Effector memory CD8-positive, alpha-beta T cell (primary cell): ENCODE results near the gene HAGHL.

Source experiments
- ATAC-seq: fragments of 150-1000 bp; cut with Tn5 transposase; replicated peaks from 2 replicates; pipeline ENCODE4 v1.10.0; 2021; ENCODE audit warnings: mild to moderate bottlenecking, moderate library complexity
- DNase-seq, 3 experiments: peaks; one replicate each; pipeline ENCODE4 v3.0.0; 2021
- H3K27ac Mint-ChIP-seq, 2 donors: one replicate each; pipeline ENCODE4 v1.8.0; 2022; ENCODE audit warnings: mild to moderate bottlenecking in 2 of 2, mixed read lengths in 2 of 2, moderate library complexity in 2 of 2
- H3K27me3 Mint-ChIP-seq, 2 donors: one replicate each; pipeline ENCODE4 v1.8.0; 2022; ENCODE audit warnings: mixed read lengths in 2 of 2
- H3K36me3 Mint-ChIP-seq: one replicate; pipeline ENCODE4 v1.8.0; 2022; ENCODE audit warnings: mild to moderate bottlenecking, moderate library complexity, mixed read lengths; ENCODE audit not compliant: insufficient read depth
- H3K4me1 Mint-ChIP-seq, 2 donors: one replicate each; pipeline ENCODE4 v1.8.0; 2022; ENCODE audit warnings: low read depth in 2 of 2, mixed read lengths in 2 of 2
- H3K4me3 Mint-ChIP-seq, 2 donors: one replicate each; pipeline ENCODE4 v1.8.0; 2022; ENCODE audit warnings: mild to moderate bottlenecking in 2 of 2, mixed read lengths in 2 of 2, moderate library complexity in 2 of 2
- H3K9me3 Mint-ChIP-seq, 2 donors: one replicate each; pipeline ENCODE4 v1.8.0; 2022; ENCODE audit warnings: mixed read lengths in 2 of 2

HAGHL gene

GRCh38 chr16:715477-716199, 11.3 kb upstream of the HAGHL start:
- Mint-ChIP-seq H3K36me3 (peaks cover 9% of the 10 kb centered on the region), H3K27me3 (peaks cover 0 to 16% of the 10 kb centered on the region in 2 donors), H3K9me3 (no peaks in the 10 kb centered on the region), H3K27ac (no peak overlapping the region), H3K4me1 (peaks cover 15 to 16% of the 10 kb centered on the region in 2 donors), H3K4me3 (peak overlapping the region; percentile 56 to 65)
- ATAC-seq: peak; percentile 14
- no peak for DNase-seq

GRCh38 chr16:716200-716568, 10.7 kb upstream of the HAGHL start:
- H3K4me3 Mint-ChIP-seq: peak overlapping the region; percentile 56 to 65
- H3K27ac Mint-ChIP-seq: no peak overlapping the region
- no peaks in the 10 kb centered on the region for H3K9me3 Mint-ChIP-seq
- H3K27me3 Mint-ChIP-seq: peaks cover 0 to 11% of the 10 kb centered on the region in 2 donors
- DNase-seq (no peak), ATAC-seq (no peak)
- H3K4me1 Mint-ChIP-seq: peaks cover 15 to 16% of the 10 kb centered on the region in 2 donors
- peaks cover 10% of the 10 kb centered on the region for H3K36me3 Mint-ChIP-seq

GRCh38 chr16:716768-717325, 10.1 kb upstream of the HAGHL start:
- no peak for ATAC-seq
- peaks cover 15 to 17% of the 10 kb centered on the region in 2 donors for H3K4me1 Mint-ChIP-seq
- peaks cover 13% of the 10 kb centered on the region for H3K36me3 Mint-ChIP-seq
- H3K27ac Mint-ChIP-seq: no peak overlapping the region
- H3K27me3 Mint-ChIP-seq: peaks cover 0 to 8% of the 10 kb centered on the region in 2 donors
- H3K4me3 Mint-ChIP-seq: peak overlapping the region; percentile 56 to 65
- H3K9me3 Mint-ChIP-seq: no peaks in the 10 kb centered on the region
- no peak for DNase-seq

GRCh38 chr16:717450-718245, 9.3 kb upstream of the HAGHL start:
- peaks cover 17 to 19% of the 10 kb centered on the region in 2 donors for H3K4me1 Mint-ChIP-seq
- ATAC-seq: no peak
- no peak overlapping the region for H3K27ac Mint-ChIP-seq
- no peak for DNase-seq
- H3K4me3 Mint-ChIP-seq: no peak overlapping the region
- no peaks in the 10 kb centered on the region for H3K9me3 Mint-ChIP-seq
- H3K36me3 Mint-ChIP-seq: peaks cover 17% of the 10 kb centered on the region
- H3K27me3 Mint-ChIP-seq: peaks cover 0 to 8% of the 10 kb centered on the region in 2 donors

GRCh38 chr16:718389-718788, 8.5 kb upstream of the HAGHL start:
- Mint-ChIP-seq H3K4me1 (peaks cover 18 to 19% of the 10 kb centered on the region in 2 donors), H3K4me3 (no peak overlapping the region), H3K27ac (no peak overlapping the region), H3K36me3 (peaks cover 17% of the 10 kb centered on the region), H3K27me3 (peaks cover 0 to 8% of the 10 kb centered on the region in 2 donors), H3K9me3 (no peaks in the 10 kb centered on the region)
- ATAC-seq (no peak), DNase-seq (no peak)

- Mint-ChIP-seq H3K27me3 (peaks cover 0 to 8% of the 10 kb centered on the region in 2 donors), H3K4me3 (peak overlapping the region; percentile 84 to 85), H3K36me3 (peaks cover 15% of the 10 kb centered on the region), H3K27ac (peak overlapping the region in 1 of 2 donors; percentile 68), H3K9me3 (no peaks in the 10 kb centered on the region), H3K4me1 (peaks cover 18 to 19% of the 10 kb centered on the region in 2 donors)
- ATAC-seq: no peak
- DNase-seq: no peak
Measured at GRCh38 chr16:718922-719321, 8.0 kb upstream of the HAGHL start.

- peaks cover 0 to 8% of the 10 kb centered on the region in 2 donors for H3K27me3 Mint-ChIP-seq
- no peak for DNase-seq
- peak overlapping the region; percentile 84 to 85 for H3K4me3 Mint-ChIP-seq
- H3K27ac Mint-ChIP-seq: peak overlapping the region; percentile 69 to 71
- H3K4me1 Mint-ChIP-seq: peaks cover 18 to 19% of the 10 kb centered on the region in 2 donors
- H3K9me3 Mint-ChIP-seq: no peaks in the 10 kb centered on the region
- no peak for ATAC-seq
- peaks cover 18% of the 10 kb centered on the region for H3K36me3 Mint-ChIP-seq
Measured at GRCh38 chr16:719815-720446, 7.0 kb upstream of the HAGHL start.

- Mint-ChIP-seq H3K36me3 (peaks cover 18% of the 10 kb centered on the region), H3K27me3 (peaks cover 0 to 8% of the 10 kb centered on the region in 2 donors), H3K4me3 (peak overlapping the region; percentile 84 to 85), H3K4me1 (peaks cover 19 to 22% of the 10 kb centered on the region in 2 donors), H3K9me3 (no peaks in the 10 kb centered on the region), H3K27ac (peak overlapping the region; percentile 69 to 71)
- DNase-seq (no peak), ATAC-seq (peak; percentile 5)
Measured at GRCh38 chr16:720447-720989, 6.4 kb upstream of the HAGHL start.

GRCh38 chr16:720990-721764, 5.7 kb upstream of the HAGHL start, which contains the start of gene ANTKMT:
Gene ANTKMT, plus strand, starts transcription at chr16:721146. Its CDS starts 129 bp downstream, at chr16:721275.
- Mint-ChIP-seq H3K36me3 (peaks cover 18% of the 10 kb centered on the region), H3K4me3 (peak within 1 kb of the TSS; percentile 84 to 85), H3K27me3 (peaks cover 0 to 5% of the 10 kb centered on the region in 2 donors), H3K4me1 (peaks cover 19 to 22% of the 10 kb centered on the region in 2 donors), H3K27ac (peak within 1 kb of the TSS; percentile 69 to 83), H3K9me3 (no peaks in the 10 kb centered on the region)
- ATAC-seq (peak; percentile 75), DNase-seq (peak; percentile 67 to 79 (median 73))

GRCh38 chr16:721765-722540, 5.0 kb upstream of the HAGHL start:
- ATAC-seq: peak; percentile 47
- Mint-ChIP-seq H3K4me3 (peak overlapping the region; percentile 79 to 81), H3K4me1 (peaks cover 15 to 19% of the 10 kb centered on the region in 2 donors), H3K9me3 (no peaks in the 10 kb centered on the region), H3K27me3 (no peaks in the 10 kb centered on the region), H3K27ac (peak overlapping the region; percentile 49 to 83), H3K36me3 (peaks cover 22% of the 10 kb centered on the region)
- peak in 2 of 3 experiments; percentile 43 to 44 for DNase-seq

- Mint-ChIP-seq H3K4me1 (peaks cover 15 to 19% of the 10 kb centered on the region in 2 donors), H3K27me3 (no peaks in the 10 kb centered on the region)
Measured at GRCh38 chr16:722835-723633, 3.9 kb upstream of the HAGHL start.

More at GRCh38 chr16:722835-723633, 3.9 kb upstream of the HAGHL start:
- ATAC-seq (no peak), DNase-seq (no peak)
- H3K9me3 Mint-ChIP-seq: no peaks in the 10 kb centered on the region
- peak overlapping the region; percentile 49 to 83 for H3K27ac Mint-ChIP-seq
- H3K36me3 Mint-ChIP-seq: peaks cover 25% of the 10 kb centered on the region
- H3K4me3 Mint-ChIP-seq: peak overlapping the region; percentile 45 to 81
